Germinal center (tissue), 1 donor: ENCODE results near the gene KCNQ1.

Experiments
- DNase-seq: peaks from one replicate; pipeline ENCODE4 v3.0.0; 2012; ENCODE audit warnings: mixed read lengths, low spot score

Gene KCNQ1

DNA sequence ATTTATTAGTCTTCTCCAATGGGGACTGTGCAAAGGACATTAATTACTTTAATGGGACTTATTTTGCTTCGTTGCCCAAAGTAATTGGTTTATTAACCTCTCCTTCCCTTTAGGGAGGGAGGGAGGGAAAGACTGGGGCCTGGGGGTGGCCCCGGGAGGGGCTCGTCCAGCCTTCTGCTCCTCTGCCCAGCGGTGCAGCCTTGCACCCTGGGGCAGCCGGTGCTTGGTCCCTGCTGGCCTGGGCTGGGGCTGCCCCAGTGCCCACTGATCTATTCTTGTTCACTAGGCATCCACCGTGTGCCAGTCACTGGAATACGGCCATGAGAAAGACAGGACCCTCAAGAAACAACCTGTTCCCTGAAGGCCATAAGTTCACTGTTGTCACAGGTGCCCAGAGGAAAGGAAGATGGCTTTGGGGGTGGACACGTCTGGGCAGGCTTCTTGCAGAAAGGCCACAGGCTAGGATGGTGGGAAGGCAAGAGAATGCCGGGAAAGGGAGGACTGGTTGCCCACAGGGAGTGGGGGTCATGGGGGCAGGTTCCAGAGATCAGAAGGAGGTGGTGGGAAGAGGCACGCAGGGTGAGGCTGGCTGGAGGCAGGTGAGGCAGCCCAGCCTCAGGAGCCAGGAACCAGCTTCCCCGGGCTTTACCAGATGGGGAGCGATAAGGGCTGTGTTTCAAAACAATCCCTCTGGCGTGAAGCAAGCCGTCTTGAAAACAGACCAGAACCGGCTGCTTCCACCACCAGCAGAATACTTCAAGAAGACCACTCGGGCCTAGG lies 302.6 kb downstream of the KCNQ1 start:
- DNase-seq: no peak

DNA sequence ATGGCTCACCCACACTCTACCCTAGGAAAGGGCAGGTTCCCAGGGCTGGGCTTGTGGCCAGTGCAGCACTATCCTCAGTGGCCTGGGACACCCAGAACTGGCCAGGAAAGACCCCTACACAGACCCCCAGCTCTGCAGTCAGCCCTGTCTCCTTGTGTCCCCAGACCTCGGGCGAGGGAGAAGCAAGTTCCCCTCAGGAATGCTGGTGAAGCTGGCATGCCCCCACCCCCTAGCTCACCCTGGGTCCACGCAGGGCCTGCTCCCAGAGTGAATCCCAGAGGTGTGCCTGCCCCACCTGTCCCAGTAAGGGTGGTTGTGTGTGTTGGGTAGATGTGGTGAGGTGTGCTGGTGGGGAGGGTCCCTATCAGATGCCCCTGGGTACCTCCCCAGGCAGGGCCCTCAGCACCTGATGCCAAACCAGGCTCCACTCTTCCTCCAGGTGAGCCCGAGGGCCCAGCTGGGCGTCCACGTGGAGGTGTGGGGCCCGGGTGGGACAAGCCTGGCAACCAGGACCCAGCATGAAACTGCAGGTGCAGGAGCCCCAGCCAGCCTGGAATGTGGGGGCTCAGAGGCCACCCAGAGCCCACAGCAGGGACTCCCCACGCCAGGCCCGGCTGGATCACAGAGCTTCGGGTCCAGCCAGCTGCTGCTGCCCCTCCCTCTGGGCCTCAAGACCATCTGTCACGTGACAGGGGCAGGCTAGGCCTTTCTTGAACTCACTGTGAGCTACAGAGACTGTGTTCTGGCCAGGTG lies 303.4 kb downstream of the KCNQ1 start:
- no peak for DNase-seq

DNA sequence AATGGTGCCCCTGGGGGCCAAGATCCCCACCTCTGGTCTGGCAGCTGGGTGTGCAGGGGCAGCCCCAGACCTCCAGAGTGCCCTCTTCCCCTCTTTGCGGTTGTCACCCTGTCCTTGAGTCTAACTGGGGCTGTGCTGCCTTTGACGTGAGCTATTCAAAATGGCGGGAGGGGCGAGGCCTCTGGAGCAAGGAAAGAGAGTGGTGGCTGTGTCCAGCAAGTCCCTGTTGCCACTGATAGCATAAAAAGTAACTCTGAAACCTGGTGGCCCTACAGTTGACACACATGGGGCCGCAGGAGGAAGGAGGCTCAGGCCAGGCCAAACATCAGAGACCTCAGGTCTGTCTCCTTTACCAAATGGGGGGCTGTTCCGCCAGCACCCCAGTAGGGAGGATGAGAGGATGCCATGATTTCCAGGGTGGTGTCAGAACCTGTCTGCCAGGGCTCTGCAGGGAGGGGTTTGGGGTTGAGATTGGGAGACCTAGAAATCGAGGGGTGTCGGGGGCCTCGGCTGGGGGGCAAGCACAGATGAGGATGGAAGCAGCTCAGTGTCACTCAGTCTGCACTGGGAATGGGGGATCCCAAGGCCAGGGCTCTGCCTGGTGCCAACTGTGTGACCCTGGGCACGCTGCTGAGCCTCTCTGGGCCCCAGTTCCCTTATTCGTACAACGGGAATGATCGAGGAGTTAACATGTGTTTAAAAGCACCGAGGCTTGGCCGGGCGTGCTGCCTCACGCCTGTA lies 304.2 kb downstream of the KCNQ1 start:
- DNase-seq: no peak

DNA sequence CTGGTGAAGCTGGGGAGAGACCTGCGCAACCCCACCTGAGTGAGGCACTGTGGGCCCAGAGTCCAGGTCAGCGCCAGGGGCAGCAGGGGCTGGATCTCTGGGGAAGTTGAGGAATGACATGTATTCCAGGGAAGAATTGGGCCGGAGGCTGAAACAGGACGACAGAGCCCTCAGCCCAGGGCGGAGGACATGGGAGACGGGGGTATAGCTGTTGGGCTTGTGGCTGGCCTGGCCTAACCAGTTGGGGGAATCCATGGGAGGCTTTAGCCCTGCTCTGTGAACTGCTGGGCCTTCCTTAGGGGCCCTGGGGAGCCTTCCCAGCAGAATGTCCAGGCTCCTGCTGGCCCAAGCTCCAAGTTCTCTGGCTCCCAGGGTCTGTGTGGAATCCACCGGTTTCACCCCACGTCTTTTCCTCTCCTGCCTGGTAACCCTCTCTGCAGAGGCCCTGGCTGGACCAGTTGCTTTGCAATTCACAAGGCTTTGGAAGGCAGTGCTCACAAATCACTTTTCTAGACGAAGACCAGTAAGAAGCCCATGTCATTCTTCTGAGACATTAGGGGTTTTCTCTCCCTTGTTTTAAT lies 305.4 kb downstream of the KCNQ1 start:
- DNase-seq: no peak

DNA sequence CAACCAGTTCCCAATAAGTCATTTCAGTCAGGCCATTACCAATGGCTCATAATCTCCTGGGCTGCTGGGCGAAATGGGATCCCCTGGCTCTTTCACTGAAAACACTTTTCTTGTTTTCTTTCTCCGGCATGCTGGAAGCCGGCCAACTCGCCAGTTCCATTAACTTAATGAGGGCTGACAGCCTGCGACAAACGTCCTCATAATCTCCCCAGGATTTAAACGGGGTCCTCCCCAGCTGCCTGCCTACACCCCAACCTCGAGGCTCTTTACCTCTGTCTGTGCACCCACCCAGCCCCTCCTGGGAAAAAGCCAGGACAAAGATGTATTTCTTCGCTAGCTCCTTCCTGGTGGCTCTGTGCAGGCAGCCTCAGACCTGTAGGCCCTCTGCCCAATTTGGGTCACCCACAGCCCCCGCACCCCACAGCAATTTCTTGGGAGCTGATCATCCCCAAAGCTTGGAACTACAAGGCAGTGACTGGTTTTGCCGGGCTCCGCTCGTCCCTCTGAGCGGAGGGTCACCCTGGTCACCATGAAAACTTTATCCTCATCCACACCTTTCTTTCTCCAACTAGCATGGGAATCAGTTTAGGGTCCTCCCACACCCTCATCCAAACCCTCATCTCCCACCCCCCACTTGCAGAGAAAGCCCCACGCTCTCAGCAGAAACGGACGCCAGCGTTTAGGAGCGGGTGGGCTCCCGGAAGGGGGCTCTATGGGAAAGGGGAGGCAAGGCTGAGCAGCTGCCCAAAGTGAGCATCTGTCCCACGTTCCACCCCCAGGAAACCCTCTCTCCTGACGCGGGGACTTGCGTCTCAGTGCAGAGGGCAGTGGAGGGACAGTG lies 306.1 kb downstream of the KCNQ1 start:
- no peak for DNase-seq

DNA sequence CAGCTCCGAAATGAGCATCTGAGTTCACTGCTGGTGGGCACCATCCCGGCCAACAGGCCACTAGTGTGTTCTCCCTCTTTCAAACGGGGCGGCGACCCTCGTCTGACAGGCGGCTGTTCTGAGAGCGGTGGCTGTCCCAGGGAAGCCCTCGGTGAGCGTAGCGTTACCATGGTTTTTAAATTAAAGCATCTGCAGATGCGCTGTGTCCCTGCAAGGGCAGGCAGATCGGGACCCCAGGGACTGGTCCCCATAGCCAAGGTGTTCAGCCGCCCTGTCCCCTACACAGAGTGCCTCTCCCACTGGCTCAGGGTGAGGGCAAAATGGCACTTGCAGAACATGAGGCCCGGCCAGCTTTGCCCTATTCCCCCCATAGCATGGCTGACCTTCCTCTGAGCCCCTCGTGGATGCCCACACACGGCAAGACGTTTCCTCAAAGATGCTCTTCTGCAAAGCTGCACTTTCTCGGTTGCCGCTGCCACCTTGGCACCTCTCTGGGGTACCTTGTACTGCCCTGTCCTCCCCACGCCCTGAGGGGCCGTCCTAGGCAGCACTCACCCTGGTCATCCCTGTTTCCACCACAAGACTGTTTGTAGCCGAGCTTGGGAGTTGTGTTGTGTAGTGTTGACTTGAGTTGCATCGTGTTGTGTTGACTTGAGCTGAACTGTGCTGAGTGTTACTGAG lies 306.9 kb downstream of the KCNQ1 start:
- DNase-seq: no peak

DNA sequence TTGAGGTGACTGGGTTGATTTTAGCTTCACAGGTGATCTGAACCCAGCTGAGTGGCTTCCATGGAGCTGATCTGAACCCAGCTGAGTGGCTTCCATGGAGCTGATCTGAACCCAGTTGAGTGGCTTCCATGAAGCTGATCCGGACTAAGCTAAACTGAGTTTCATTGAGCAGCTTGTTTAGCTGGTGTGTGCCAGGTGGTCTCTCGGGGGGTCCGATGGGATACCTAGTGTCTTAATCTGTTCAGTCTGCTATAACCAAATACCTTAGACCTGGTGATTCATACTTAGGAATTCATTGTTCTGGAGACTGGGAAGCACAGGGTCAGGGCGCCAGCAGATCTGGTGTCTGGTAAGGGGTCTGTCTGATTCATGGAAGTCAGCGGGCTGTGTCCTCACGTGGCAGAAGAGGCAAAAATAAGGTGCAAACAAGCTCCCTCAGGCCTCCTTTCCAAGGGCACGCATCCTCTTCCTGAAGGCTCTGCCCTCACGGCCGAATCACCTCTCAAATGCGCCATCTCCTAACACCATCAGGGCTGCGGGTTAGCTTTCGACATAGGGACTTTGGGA lies 307.5 kb downstream of the KCNQ1 start:
- DNase-seq: no peak

DNA sequence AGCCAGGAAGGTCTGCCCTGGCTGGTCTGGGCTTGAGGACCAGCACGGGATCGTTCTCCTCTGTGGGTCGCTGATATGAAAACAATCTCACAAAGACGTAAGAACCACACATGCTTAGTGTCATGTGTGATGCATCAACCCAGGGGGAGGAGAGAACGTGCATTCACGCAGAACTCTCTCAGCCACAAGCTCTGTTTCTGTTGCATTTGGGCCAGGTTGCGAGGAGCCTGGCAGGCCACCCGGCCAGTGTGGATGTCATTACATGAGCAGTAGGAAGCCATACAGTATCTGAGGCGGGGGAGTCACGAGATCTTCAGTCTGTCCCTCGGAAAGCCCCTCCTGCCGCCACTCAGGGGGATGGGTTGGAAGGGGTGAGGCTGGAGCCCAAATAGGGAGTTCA lies 308.1 kb downstream of the KCNQ1 start:
- no peak for DNase-seq

DNA sequence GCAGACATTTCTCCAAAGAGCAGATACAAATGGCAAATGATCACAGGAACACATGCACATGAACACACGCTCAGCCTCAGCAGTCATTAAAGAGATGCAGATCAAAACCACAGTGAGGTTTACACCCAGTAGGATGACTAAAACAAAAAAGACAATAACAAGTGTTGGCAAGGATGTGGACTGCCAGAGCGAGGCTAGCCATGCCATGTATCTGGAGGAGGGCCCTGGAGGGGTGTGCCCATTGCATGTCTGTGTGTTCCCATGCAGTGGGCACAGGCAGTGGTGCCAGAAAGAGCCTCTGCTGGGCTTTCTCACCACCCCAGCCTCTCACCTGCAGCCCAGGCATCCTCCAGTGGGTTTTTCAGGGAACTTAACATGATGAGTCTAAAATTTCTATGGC lies 309.2 kb downstream of the KCNQ1 start:
- no peak for DNase-seq

DNA sequence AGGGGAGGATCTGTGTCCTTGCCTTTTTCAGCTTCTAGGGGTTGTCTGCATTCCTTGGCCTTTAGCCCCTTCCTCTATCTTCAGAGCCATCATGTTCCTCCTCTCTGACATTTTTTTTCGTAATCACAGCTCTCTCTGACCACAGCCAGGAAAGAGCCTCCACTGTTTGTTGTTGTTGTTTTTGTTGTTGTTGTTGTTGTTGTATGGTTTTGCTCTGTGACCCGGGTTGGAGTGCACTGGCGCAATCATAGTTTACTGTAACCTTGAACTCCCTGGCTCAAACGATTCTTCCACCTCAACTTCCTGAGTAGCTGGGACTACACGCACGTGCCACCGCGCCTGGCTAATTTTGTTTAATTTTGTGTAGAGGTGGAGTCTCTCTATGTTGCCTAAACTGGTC lies 310.3 kb downstream of the KCNQ1 start:
- no peak for DNase-seq

DNA sequence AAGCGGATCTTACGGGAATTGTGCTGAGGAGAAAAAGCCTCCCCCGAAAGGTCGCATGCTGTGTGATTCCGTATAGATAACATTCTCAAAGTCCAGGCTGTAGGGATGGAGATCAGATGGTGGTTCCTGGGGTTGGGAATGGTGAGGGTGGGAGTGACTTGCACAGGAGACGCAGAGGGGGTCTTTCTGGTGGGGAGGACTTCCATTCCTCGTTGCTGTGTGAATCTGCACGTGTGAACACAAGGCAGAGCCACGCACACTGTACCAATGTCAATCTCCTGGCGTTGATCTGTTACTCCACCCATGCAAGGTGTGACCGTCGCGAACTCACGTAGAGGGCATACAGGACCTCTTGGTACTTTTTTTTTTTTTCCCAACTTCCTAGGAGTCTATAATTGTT lies 313.9 kb downstream of the KCNQ1 start:
- DNase-seq: no peak

DNA sequence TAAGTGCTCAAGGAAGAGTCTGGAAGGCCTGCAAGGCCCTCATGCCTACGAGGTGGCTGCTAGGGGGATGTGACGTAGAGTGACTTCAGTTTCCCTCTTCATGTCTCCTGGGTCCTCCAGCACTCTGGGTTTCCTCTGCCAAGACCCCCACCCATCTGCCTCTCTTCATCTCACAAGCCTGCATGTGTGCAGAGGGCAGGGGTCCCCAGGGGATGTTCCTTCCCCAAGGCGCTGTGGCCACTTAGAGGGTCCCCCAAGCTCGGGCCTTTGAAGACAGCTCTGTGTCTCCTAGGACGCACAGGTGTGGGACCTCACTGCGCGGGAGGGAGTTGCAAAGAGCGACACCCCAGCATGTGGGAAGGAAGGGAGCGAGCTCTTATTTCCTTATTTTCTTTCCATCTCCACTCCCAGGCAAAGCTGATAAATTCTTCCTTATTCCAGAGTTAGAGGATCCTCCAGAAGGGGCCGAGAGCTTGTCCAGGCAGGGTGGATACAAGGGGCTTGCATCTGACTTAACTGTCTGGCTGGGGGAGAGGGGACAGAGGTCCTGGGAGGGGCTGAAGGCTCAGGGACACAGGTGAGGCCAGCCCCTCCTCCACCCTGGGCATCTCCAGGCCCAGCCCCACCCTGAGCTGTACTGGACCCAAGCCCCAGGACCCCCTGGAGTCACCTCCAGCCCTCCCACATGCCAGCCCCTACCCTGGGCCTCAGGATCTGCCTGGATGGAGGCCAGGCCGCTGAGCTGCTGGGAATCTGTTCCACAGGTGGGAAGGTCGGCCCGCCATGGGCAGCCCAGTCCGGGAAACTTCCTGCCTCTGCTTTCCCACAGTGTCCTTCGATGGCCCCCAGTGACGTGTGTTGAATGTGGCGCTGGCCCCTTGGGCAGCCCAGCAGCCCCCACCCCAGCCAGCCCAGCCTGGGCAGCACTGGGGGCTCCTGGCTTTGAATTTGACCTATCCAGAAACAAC lies 314.7 kb downstream of the KCNQ1 start:
- DNase-seq: no peak

DNA sequence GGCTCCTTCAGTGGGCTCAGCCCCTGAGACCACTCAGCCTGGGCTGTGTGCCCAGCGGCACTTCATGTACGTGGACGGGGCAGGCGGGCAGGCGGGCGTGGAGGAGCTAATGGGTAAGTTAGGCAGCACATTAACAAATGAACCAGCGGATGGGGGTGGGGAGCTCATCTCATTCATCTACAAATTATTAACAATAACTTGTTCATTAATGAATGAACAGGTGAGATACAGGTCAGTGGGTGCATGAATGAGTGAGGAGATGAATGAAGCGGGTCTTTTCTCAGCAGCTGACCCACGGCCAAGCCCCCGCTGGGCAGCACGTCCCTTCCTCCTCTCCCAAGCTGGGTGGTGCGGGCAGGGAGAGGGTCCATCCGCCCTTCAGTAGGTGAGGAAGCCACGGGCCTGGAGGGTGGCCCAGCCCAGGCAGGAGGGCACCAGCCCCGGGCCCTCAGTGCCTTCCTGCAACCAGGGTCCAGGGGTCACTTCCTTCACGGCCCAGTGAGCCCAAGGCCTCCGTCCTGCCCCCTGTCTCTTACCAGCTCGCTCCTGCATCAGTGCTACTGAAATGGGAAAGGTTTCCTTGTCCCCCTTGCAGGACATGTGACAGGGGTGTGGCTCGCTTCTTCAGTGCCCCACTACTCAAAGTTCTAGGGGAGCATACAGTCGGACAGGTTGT lies 315.5 kb downstream of the KCNQ1 start:
- no peak for DNase-seq

DNA sequence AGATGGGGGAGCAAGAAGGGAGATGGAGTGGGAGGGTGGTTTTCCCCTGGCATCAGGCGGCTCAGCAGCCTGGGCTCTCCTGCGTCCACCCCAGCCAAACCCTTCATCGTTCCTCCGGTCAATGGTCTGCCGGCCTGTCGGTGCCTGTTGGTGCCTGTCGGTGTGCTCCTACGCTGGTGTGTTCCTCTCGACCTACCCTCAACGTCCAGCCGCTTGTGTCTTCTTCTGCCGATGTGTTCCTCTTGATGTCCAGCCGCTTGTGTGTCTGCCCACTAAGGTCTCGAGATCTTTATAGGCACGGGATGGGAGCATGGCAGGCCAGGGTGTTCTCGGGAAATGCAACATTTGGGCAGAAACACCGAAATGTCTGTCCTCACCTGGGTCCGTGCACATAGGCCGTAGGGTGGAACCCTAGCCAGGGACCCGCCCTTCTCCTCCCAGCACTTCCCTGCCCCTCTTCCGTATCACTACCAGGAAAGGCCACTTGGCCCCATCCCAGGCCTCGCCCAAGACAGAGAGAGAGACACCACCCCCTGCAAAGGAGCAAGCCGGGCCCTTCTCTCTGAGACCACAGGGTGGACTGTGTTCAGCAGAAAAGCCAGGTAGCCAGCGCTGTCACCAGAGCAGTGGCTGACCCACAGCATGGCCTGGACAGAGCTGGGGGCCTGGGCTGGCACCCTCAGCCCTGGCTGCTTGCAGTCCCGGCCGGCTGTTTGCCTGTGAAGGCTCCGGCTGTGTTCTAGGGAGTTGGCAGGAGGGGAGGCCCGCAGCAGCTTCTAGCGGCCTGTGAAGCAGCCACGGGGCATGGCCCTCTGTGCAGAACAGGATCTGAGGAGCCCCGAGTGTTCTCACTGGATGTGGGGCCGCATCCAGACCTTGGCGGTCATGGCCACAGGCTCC lies 316.6 kb downstream of the KCNQ1 start:
- no peak for DNase-seq

DNA sequence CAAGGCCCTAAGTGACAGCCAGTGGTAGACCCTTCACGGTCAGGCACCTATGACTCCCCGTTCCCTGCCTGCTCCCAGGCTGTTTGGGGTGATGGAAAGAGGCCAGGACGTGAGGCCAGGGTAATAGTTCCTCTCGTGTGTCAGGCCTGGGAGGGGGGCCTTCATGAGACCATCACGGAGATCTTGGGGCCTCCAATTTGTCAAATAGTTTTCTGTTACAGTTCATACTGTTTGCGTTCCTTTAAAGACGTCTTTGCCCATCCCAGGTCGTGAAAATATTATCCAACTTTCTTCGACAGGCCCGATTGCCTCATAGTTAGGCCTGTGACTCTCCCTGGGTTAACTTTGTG lies 317.2 kb downstream of the KCNQ1 start:
- DNase-seq: no peak

DNA sequence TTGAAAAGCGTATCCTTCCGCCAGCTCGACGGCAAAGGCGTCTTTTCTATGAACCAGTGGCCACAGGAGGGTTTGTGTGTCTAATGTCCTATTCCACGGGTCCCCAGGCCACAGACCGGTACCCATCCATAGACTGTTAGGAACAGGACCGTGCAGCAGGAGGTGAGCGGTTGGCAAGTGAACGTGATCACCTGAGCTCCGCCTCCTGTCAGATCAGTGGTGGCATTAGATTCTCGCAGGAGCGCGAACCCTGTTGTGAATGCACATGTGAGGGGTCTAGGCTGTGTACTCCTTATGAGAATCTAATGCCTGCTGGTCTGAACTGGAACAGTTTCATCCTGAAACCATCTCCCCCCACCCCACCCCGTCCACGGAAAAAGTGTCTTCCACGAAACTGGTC lies 317.6 kb downstream of the KCNQ1 start:
- DNase-seq: no peak

DNA sequence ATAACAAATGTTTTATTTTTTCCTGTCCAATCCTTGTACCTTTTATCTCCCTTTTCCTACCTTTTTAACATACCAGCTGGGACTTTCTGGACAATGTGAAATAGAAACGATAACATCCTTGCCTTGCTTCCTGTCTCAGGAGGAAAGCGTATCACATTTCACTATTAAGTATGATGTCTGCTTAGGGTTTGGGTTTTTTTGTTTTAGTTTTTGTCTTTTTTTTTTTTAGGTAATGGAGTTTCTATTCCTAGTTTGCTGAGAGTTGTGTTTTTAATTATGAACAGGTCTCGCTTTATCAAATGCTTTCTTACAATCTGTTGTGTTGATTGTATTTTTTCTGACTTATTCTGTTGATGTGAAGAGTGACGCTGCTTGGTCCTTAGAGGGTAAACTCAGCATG lies 319.2 kb downstream of the KCNQ1 start:
- no peak for DNase-seq

DNA sequence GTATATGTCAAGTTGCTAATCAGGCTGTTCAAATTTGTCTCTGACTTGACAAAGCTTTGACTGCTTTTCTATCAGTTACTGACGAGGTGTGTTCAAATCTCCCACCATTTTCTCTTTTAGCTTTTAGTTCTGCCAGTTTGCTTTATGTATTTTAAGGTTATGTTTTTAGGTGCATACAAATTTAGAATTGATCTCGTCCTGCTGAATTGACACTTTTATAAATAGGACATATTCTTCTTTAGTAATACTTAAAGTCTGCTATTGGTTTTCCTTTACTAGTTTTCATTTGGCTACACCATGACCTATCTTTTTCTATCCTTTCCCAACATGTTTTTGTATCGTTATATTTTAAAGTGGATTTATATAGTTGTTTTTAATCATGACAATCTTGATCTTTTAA lies 320.7 kb downstream of the KCNQ1 start:
- DNase-seq: no peak
